Loucy (cell line): ENCODE measurements around the gene GPR78.
"Not testable (repeated sequence)": the region's sequence is repeated elsewhere in the genome, so short reads cannot be mapped to it uniquely, and the experiment has no call there.

ENCODE experiments used
- H2AFZ ChIP-seq: fragments of 200-600 bp; sonication (generic); 2 replicates; pipeline ENCODE4 v1.6.0; 2016; ENCODE audit warnings: antibody characterized with exemption, mild to moderate bottlenecking, low read length, moderate library complexity
- H3F3A ChIP-seq: fragments of 200-600 bp; 2 replicates; pipeline ENCODE4 v1.6.0; 2016; ENCODE audit warnings: antibody characterized with exemption, low read depth, mild to moderate bottlenecking
- H3K27me3 ChIP-seq: fragments of 200-600 bp; sonication (generic); 2 replicates; pipeline ENCODE4 v1.6.1; 2014; ENCODE audit warnings: low read length, mild to moderate bottlenecking; ENCODE audit not compliant: insufficient read depth, poor library complexity, severe bottlenecking
- H3K36me3 ChIP-seq: fragments of 200-600 bp; sonication (generic); 2 replicates; pipeline ENCODE4 v1.6.1; 2016; ENCODE audit warnings: low read length; ENCODE audit not compliant: insufficient read depth
- H3K4me1 ChIP-seq: fragments of 200-600 bp; sonication (generic); 2 replicates; pipeline ENCODE4 v1.5.1; 2014; ENCODE audit warnings: low read length, mild to moderate bottlenecking; ENCODE audit not compliant: insufficient read depth, poor library complexity, severe bottlenecking
- H3K4me2 ChIP-seq: fragments of 200-600 bp; sonication (generic); 2 replicates; pipeline ENCODE4 v1.6.0; 2014; ENCODE audit warnings: antibody characterized with exemption, low read length, low read depth, mild to moderate bottlenecking; ENCODE audit not compliant: poor library complexity, severe bottlenecking
- H3K4me3 ChIP-seq: fragments of 200-600 bp; sonication (generic); 2 replicates; pipeline ENCODE4 v1.5.1; 2014; ENCODE audit warnings: low read length, mild to moderate bottlenecking, mixed read lengths; ENCODE audit not compliant: poor library complexity, severe bottlenecking
- H3K79me2 ChIP-seq: fragments of 200-600 bp; sonication (generic); 2 replicates; pipeline ENCODE4 v1.6.1; 2014; ENCODE audit warnings: low read length; ENCODE audit not compliant: insufficient read depth
- H3K9ac ChIP-seq: fragments of 200-600 bp; sonication (generic); 2 replicates; pipeline ENCODE4 v1.6.0; 2014; ENCODE audit warnings: mild to moderate bottlenecking, low read depth, low read length, moderate library complexity; ENCODE audit not compliant: poor library complexity, severe bottlenecking
- H3K9me2 ChIP-seq: fragments of 200-600 bp; sonication (generic); replicated peaks from 2 replicates; pipeline ENCODE4 v1.6.1; 2016; ENCODE audit warnings: low read depth, low read length, mixed read lengths
- H3K9me3 ChIP-seq: fragments of 200-600 bp; sonication (generic); 2 replicates; pipeline ENCODE4 v1.6.1; 2014; ENCODE audit warnings: mild to moderate bottlenecking, antibody characterized with exemption, low read length, low read depth; ENCODE audit not compliant: insufficient read depth
- H4K20me1 ChIP-seq: fragments of 200-600 bp; sonication (generic); 2 replicates; pipeline ENCODE4 v1.6.0; 2014; ENCODE audit warnings: antibody characterized with exemption, low read length, mild to moderate bottlenecking; ENCODE audit not compliant: insufficient read depth, poor library complexity, severe bottlenecking
- CTCF ChIP-seq: fragments of 200-600 bp; sonication (generic); conservative IDR thresholded peaks from 2 replicates; pipeline ENCODE4 v1.5.1; 2014; ENCODE audit warnings: mild to moderate bottlenecking, antibody characterized with exemption, low read length
- EZH2phosphoT487 ChIP-seq: fragments of 200-600 bp; IDR thresholded peaks from 2 replicates; pipeline ENCODE4 v1.6.1; 2018; ENCODE audit warnings: antibody characterized with exemption, mild to moderate bottlenecking, moderate library complexity, borderline replicate concordance

Gene GPR78

GRCh38 chr4:8618961-8619720 lies 38.9 kb downstream of the GPR78 start:
- H3F3A ChIP-seq = no peaks in the 10 kb centered on the region
- H3K9me3 ChIP-seq = peaks cover 8% of the 10 kb centered on the region; the same call in 1 of the 2 replicates
- no peaks in the 10 kb centered on the region for H3K36me3 ChIP-seq
- no peak overlapping the region for H3K9ac ChIP-seq
- H2AFZ ChIP-seq = no peak overlapping the region
- H3K27me3 ChIP-seq = no peaks in the 10 kb centered on the region
- H3K9me2 ChIP-seq = no peaks in the 10 kb centered on the region
- no peak for TF ChIP-seq CTCF
- no peak for TF ChIP-seq EZH2phosphoT487
- no peaks in the 10 kb centered on the region for H3K79me2 ChIP-seq
- H3K4me1 ChIP-seq = no peaks in the 10 kb centered on the region
- H4K20me1 ChIP-seq = no peaks in the 10 kb centered on the region
- H3K4me3 ChIP-seq = no peak overlapping the region
- no peak overlapping the region for H3K4me2 ChIP-seq

GRCh38 chr4:8621135-8621534 lies 40.9 kb downstream of the GPR78 start:
- not testable (repeated sequence) for H3K27me3 ChIP-seq, H3F3A ChIP-seq, H3K79me2 ChIP-seq, H3K4me1 ChIP-seq, H3K4me2 ChIP-seq, H2AFZ ChIP-seq, H3K9me3 ChIP-seq, H3K4me3 ChIP-seq, H3K9me2 ChIP-seq, H4K20me1 ChIP-seq, H3K9ac ChIP-seq, H3K36me3 ChIP-seq

- not testable (repeated sequence) for H3K4me1 ChIP-seq, H3K4me3 ChIP-seq, H3K9ac ChIP-seq, H3K9me3 ChIP-seq, H3K27me3 ChIP-seq, H2AFZ ChIP-seq, H3K79me2 ChIP-seq, H3K9me2 ChIP-seq, H3K4me2 ChIP-seq, H4K20me1 ChIP-seq, H3K36me3 ChIP-seq, H3F3A ChIP-seq
Observed at GRCh38 chr4:8624601-8625272, 44.5 kb downstream of the GPR78 start.

GRCh38 chr4:8630240-8630905 lies 50.2 kb downstream of the GPR78 start:
- not testable (repeated sequence) for H2AFZ ChIP-seq, H3K9me3 ChIP-seq, H3F3A ChIP-seq, H3K4me1 ChIP-seq, H4K20me1 ChIP-seq, H3K4me3 ChIP-seq, H3K9me2 ChIP-seq, H3K36me3 ChIP-seq, H3K79me2 ChIP-seq, H3K9ac ChIP-seq, H3K4me2 ChIP-seq, H3K27me3 ChIP-seq

GRCh38 chr4:8631896-8632295 lies 51.7 kb downstream of the GPR78 start:
- not testable (repeated sequence) for H2AFZ ChIP-seq, H3K9me3 ChIP-seq, H3K79me2 ChIP-seq, H3K4me1 ChIP-seq, H3K9ac ChIP-seq, H3K27me3 ChIP-seq, H3F3A ChIP-seq, H3K4me3 ChIP-seq, H4K20me1 ChIP-seq, H3K36me3 ChIP-seq, H3K4me2 ChIP-seq, H3K9me2 ChIP-seq

- not testable (repeated sequence) for H3K4me1 ChIP-seq, H3K79me2 ChIP-seq
Observed at GRCh38 chr4:8634773-8635172, 54.6 kb downstream of the GPR78 start.

More at GRCh38 chr4:8634773-8635172, 54.6 kb downstream of the GPR78 start:
- H2AFZ ChIP-seq, H4K20me1 ChIP-seq, H3K9ac ChIP-seq, H3K9me3 ChIP-seq, H3K27me3 ChIP-seq, H3K36me3 ChIP-seq, H3F3A ChIP-seq, H3K4me2 ChIP-seq, H3K9me2 ChIP-seq, H3K4me3 ChIP-seq: not testable (repeated sequence)
